ENCODE measurements around the gene RNF186.
"Not testable (repeated sequence)": the region's sequence is repeated elsewhere in the genome, so short reads cannot be mapped to it uniquely, and the experiment has no call there.

RNF186 gene

GRCh38 chr1:19824036-19824435 is 9.0 kb upstream of the RNF186 start:
- DNase-seq = no peak

DNA sequence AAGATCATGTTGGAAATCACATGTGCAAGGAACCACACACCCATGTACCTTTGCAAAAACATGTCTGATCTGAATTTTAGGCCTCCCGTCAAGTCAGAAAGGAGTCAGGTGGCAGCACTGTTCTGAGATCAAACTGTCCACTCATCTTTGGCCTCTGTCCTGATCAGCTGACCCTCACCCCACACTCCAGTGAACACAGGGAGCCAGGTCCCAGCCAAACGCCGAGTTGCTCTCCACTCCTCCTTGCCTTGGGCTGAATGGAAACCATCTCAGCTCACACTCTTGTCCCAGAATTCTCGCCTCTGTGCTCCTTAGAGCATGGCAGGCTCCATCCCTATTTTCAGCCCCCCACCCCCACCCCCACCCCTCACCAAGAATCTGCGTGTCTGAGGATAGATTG is 4.6 kb upstream of the RNF186 start:
- no peak for DNase-seq

- DNase-seq = no peak
Measured at GRCh38 chr1:19818324-19818723, 3.2 kb upstream of the RNF186 start.

GRCh38 chr1:19817160-19817559 is 2.1 kb upstream of the RNF186 start:
- no peak for DNase-seq

GRCh38 chr1:19816737-19817086 is 1.6 kb upstream of the RNF186 start:
- DNase-seq = not testable (repeated sequence)

DNA sequence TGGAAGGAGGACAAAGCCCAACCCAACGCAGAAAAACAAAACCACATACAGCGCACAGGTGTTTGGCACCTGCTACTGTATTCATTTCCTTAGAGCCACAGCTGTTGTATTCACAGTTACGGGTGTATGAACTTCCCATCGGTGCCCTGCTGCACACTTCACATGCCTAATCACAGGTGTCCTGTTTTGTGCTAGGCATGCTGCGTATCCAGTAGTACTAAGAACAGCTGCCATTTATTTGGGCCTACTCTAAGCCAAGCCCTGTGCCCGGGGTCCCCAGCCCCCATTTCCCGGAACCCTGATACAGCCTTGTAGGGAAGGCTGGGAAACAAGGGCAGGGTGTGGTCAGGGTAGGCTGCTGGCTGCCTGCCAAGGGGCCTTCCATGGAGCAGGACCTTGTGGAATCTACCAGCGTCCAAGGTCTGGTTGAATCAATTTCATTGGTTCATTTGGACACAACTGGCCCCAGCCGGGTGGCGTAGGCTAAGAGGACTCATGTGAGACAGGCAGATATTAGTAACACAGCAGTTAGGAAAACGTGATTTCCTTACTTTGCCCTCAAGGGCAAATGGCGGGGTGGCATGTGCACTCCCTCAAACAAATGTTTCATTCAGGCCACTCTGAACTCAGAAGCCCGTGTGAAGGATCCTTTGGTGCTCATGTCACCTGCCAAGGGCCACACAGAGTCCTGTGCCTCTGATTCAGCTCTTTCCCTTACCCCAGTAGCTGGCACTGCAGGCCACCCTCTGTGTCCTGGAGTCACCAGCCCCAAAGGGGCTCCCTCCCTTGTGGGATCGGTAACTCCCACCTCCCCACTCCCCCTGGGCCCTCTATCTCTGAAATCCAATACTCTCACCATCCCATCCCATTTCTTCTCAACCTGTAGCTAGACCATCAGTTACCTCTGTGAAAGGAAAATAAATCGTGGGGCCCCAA is 986 bp upstream of the RNF186 start:
- DNase-seq = peak; percentile 65 to 90

DNA sequence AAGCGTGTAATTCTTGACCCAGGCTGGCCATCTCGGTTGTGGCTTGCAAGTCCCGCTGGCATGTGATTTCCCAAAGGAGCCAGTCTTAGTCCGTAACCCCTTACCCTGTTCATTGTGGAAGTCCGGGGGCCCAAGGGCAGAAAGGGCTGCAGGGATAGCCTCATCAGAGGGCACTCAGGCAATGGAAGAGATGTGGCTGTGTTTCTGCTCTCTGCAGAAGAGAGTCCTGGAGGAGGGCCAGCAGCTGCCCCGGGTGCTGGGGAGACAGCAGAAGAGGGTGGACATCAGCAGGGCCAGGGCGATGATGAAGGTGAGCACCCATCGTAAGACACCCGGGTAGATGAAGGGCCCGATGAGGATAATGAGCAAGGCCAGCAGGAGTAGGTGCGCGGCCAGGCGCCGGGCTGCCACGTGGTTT is 830 bp downstream of the RNF186 start:
- DNase-seq = no peak

GRCh38 chr1:19813643-19813960 is 1.5 kb downstream of the RNF186 start:
- no peak for DNase-seq

DNA sequence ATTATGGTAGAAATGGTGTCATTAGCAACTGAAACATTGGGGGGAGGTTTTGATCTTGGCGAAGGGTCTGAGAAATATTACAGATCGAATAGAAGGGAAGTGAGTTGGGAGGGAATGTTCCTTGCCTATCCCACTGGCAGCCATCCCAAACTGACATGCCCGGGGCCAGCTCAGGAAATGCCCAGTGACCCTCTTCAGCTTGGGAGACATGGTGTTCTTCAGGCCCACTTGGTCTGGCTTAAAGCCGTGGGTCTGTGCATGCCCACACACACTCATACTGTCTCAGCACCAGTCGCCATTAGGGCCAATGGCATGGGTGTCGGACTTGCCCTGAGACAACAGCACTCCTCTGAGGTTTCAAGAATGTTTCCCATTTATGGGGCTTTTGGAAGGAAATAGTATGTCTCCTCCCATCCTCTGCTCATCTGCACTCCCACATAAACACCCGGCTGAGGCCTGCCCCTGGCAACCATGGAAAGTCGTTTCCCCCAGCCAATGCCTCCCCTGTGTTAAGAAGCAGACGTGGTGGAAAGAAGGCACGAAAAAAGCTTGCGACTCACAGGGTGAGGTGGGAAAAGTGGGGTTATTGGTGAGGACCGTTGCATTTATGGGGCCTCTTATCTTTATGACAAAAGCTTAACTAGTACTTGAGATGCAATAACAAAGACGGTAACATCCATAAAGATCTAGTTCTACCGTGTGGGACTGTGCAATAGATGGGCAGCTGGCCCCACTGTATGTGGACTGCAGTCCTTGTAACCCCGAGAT is 2.0 kb downstream of the RNF186 start:
- DNase-seq = no peak

DNA sequence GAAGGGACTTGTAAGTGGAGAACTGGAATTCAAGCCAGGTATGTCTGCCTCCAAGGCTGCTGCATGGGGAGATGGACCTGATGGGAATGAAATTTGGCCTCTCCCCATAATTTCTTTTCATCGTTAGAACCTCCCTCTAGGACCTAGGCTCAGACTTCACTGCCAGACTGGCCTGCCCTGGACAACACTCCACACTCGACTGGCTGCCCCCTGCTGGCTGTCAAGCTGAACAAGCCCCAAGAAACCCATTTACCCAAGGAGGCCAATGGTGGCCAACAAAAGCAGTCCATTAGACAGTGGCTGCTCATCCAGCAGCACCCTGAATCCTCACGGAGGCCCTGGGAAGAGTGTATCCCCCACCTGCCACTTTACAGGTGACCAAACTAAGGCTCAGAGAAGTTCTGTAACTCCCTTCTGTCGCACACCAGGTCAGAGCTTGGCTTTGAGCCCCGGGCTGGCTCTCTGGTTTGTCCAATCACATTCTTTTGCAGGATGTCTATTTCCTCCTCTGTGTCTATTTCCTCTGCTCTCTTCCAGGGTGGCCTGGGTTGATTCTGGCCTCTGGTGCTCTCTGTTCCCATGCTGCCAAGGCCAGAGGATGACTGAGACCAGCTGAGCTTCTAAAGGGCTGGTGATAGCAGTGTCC is 3.8 kb downstream of the RNF186 start:
- DNase-seq = no peak

DNA sequence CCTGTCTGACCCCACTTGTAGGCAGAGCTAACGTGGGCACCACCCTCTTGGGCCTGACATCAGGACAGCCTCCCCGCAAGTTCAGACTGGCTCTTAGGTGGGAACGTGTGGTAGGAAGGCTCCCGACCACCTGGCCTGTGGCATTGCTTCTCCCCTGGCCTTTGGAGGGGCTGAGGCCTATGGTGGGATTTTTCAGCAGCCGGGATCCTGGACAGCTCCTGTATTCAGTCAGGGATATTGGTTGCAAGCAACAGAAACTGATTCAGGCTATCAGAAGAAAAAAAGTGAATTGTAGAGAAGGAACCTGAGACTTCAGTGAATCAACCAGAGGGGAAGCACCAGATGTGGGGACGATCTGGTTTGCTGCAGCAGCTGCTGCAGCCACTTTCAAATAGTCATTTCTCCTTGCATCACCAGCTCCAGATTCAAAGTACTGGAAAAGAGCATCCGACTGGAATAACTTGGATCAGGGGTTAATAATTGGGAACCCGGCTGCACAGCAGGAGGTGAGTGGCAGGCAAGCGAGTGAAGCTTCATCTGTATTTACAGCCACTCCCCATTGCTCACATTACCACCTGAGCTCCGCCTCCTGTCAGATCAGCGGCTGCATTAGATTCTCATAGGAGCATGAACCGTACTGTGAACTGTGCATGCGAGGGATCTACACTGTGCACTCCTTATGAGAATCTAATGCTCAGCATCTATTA is 5.9 kb downstream of the RNF186 start:
- no peak for DNase-seq

GRCh38 chr1:19808351-19808750 is 6.7 kb downstream of the RNF186 start:
- DNase-seq = no peak

GRCh38 chr1:19804831-19805251 is 10.2 kb downstream of the RNF186 start:
- DNase-seq = no peak

DNA sequence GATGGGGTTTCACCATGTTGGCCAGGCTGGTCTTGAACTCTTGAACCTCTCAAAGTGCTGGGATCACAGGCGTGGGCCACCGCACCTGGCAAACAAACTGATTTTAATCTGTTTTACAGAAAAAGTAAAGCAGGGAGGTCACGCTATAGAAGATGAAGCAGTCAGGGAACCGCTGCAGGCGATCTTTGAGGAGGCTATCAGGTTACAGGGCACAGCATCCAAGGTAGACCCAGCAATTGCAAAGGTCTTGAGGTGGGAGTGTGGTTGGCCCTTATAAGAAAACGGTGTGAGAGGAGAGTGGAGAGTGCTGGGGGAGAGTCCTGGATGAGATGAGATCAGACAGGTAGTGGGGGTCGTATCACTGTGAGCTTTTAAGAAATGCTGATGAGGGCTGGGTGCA is 12.8 kb downstream of the RNF186 start:
- no peak for DNase-seq

DNA sequence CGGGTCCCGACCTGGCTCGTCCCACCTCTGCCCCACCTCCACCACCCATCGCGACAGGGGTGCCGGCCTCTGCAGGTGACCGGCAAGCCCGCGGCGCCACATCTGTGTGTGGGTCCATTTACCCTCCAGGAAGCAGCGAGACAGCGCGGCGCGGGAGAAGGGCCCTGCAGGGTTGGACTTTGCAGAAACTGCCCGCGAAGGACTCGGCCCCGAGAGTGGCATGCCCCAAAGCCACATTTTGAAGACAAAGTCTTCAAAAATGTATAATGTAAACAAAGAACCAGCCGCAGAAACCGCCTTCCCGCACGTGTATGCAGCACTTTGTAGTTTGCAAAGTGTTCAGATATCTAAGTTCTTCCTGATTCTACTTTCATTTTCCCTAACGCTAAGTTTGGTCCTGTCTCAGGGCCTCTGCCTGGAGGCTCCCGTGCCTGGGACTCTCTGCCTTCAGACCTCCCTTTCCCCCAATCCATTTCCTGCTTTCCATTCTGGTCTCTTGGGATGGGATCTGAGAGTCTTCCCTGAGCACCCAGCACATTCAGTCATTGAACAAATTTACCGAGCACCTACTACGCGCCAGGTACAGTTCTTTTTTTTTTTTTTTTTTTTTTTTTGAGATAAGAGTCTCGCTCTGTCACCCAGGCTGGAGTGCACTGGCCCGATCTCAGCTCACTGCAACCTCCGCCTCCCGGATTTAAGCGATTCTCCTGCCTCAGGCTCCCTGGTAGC is 14.8 kb downstream of the RNF186 start:
- no peak for DNase-seq

- DNase-seq = no peak
Measured at GRCh38 chr1:19799230-19800075, 15.6 kb downstream of the RNF186 start, which contains the start of gene TMCO4. TSS of gene TMCO4 (minus strand) at chr1:19799916. CDS start at chr1:19780758, 19,158 bp downstream.

DNA sequence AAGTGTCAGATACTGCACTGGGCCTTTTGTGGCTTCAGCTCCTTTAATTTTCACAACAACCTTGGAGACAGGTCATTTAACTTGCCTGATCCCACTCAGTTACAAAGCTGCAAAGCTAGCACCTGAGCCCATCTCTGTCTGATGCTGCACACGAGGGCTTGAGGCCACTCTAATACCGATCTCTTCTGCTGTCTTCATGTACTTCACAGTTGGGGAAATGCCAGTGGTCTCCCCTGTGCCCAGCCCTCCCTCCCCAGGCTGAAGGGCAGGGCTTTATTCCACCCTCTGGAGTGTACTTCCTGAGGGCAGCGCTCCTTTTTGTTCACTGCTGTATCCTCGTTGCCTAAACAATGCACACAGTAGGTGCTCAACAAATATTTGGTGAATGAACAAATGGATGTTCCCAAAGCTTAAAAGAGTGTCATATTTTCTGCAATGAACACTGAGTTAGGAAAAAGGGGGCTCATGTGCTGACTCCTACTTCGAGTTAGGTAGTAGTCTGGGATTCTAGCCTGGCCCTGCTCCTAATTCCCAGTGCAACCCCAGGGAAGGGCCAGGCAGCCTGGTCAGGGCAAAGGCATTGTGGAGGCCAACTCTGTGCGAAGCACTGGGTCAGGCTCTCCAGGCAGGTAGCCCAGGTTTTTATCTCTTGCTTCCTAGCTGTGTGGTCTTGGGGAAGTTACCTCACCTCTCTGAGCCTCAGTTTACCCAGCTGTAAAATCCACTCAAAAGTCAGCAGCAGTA is 16.4 kb downstream of the RNF186 start:
- no peak for DNase-seq

- no peak for DNase-seq
Measured at GRCh38 chr1:19797827-19798226, 17.3 kb downstream of the RNF186 start.

GRCh38 chr1:19794583-19794982 is 20.5 kb downstream of the RNF186 start:
- DNase-seq = no peak

DNA sequence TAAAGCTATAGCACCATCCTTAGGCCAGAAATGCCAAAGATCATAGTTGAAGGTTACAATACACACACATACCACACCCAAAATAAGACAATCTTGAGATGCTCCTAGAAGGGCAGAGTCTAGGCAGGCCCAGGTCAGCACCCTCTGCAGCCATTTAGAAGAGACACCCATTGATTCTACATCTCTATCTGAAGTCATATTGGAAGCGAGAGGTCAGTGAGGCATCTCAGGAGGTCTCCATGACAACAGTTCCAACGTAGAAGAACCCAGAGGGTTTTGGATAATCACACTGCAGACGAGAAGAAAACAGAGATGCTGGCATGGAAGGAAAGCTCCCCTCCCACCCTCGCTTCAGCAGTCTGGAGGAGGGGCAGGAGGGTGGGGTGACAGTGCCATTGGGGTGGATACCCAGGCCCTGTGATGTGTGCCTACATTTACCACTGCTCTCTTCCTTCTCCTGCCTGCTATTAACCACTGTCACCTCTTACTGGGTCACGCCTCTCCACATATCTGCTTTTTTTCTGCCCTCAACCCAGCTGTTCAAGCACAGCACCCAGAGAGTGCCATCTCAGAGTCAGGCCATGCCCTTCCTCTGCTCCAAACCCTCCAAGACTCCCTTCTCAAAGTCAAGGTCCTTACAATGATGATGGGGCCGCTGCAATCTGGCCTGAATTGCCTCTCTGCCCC is 21.6 kb downstream of the RNF186 start:
- DNase-seq = no peak
